GOT3 (cell line): ENCODE data around the gene CTLA4.

Experiments
- DNase-seq: peaks from one replicate; lab custom pipeline; 2025; ENCODE audit warnings: mixed read lengths; lab: John Stamatoyannopoulos, UW

CTLA4 gene

DNA sequence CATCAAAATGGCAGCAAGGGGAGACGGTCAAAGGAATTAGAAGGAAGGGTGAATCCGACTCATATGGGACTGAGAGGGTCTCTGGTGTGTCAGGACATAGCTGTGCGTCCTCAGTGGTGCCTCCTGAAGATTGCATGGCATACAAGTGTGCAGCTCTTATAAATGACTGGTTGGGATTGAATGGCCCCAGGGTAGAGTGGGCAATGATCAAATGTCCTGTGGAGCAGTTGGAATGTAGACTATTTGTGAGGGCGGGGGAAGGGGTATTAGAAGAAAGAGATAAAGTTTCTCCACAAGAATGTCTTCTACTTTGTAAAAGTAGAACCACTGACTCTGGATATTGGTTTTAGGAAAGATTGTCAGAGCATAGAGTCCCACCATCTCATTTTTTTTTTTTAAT is 24.6 kb downstream of the CTLA4 start:
- DNase-seq: no peak

GRCh38 chr2:203893401-203893800 is 25.8 kb downstream of the CTLA4 start:
- no peak for DNase-seq

DNA sequence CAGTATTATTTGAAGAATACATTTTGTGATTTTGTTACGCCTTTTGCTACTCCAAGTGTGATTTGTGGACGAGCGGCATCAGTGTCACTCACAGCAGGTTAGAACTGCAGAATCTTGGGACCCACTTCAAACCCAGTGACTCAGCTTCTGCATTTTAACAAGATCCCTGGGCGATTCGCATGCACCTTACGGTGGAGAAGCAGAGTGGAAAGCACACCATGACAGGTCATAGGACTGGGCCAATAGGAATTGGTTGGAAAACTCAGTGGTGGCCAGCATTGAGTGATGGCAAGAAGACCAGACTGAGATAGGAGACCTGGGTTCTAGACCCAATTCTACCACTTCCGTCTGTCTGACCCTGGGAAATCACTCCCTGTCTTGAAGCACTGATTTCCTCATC is 26.3 kb downstream of the CTLA4 start:
- DNase-seq: no peak

GRCh38 chr2:203894262-203894661 is 26.7 kb downstream of the CTLA4 start:
- DNase-seq: no peak

GRCh38 chr2:203897544-203897943 is 30.0 kb downstream of the CTLA4 start:
- DNase-seq: no peak

DNA sequence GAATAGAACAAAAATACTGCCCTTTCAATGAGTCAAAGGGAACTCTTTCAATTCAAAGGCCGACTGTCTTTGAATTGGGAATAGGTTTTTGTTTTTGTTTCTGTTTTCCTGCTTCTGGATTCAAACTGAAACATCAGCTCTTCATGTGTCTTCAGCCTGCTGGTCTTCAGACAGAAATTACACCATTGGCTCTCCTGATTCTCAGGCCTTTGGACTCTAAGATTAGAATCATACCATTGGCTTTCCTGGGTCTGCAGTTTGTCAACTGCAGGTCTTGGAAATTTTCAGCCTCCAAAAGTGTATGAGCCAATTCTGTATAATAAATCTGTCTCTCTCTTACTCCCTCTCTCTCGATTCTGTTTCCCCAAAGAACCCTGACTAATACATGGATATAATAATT is 31.1 kb downstream of the CTLA4 start:
- no peak for DNase-seq

- DNase-seq: no peak
These were observed 32.7 kb downstream of the CTLA4 start for GRCh38 chr2:203900253-203900652.

GRCh38 chr2:203904022-203904421 is 36.5 kb downstream of the CTLA4 start:
- DNase-seq: no peak

DNA sequence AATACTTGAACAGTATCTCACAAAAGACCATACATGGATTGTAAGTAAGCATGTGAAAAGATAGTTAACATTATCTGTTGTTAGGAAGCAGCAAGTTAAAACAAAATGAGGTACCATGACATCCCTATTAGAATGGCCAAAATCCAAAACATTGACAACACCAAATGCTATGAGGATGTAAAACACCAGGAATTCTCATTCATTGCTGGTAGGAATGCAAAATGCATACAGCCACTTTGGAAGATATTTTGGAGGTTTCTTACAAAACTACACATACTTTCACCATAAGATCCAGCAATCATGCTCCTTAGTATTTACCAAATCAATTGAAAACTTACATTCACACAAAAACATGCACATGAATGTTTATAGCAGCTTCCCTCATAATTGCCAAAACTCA is 38.1 kb downstream of the CTLA4 start:
- DNase-seq: no peak

DNA sequence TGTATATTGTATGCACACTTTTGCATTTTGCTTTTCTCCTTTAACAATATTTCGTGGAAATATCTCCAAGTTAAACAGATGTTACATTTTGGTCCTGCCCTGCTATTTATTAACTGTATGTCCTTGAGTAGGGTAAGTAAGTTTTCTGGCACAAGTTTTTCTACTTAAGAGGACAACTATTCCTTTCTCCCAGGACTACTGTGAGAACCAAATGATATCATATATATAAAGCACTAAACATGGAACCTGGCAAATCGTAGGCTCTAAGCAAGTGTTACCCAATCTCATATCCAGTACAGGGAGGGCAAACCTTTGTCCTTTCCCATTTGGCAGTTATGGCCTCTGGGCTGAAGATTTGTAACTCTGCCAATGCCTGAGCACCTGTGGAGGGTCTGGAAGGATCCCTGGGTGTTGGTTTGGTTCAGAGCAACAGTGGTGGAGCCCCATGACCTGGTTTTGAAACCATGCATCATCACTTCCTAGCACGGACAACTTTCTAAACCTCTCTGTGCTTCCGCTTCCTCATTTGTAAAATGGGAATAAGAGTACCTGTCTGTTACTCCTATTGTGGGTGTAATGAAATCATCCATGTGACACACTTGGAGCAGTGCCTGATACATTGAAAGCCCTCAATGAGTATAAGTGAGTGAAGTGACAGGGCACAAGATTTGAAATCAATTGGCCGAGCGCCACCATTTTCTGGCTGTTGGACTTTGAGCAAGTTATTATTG is 40.7 kb downstream of the CTLA4 start:
- DNase-seq: no peak

- DNase-seq: no peak
These were observed 41.2 kb downstream of the CTLA4 start for GRCh38 chr2:203908797-203909185.

- no peak for DNase-seq
These were observed 41.8 kb downstream of the CTLA4 start for GRCh38 chr2:203909261-203909967.

DNA sequence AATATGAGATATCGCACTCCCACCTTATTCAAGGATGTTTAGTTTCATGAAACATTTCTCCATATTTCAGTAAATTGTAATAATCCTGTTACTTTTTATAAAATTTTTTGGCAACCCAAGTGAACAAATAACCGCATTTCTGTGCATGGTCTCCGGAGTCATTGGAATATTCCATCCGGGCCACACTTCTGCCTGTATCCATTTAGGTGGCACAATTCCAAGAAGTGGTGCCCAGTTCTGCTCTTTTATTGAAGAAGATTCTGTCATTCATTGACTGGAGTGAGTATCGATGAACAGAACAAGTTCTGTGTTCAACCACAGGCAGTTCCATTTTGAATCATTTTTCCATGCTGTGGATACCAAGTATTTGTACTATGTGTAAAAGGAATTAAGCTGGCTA is 42.4 kb downstream of the CTLA4 start:
- DNase-seq: no peak

- no peak for DNase-seq
These were observed 46.4 kb downstream of the CTLA4 start for GRCh38 chr2:203913947-203914346.

- DNase-seq: no peak
These were observed 47.1 kb downstream of the CTLA4 start for GRCh38 chr2:203914546-203915182.

DNA sequence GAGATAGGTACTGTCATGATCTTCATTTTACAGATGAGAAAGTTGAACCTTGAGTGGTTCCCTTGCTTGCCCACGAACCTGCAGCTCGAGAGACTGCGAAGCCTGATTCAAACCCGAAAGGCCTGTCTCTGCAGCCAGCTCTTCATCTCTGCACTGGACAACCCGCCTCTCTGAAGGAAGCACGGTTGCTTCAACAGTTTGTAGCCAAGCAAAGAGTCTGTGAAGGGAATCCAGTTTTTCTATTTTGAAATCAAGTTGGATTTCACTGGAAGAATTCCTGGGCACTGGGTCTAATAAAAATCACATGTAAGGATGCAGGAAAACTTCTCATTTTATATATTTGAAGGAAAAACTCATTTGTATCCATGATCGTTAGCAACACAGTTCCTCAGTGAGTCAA is 47.7 kb downstream of the CTLA4 start:
- DNase-seq: no peak

DNA sequence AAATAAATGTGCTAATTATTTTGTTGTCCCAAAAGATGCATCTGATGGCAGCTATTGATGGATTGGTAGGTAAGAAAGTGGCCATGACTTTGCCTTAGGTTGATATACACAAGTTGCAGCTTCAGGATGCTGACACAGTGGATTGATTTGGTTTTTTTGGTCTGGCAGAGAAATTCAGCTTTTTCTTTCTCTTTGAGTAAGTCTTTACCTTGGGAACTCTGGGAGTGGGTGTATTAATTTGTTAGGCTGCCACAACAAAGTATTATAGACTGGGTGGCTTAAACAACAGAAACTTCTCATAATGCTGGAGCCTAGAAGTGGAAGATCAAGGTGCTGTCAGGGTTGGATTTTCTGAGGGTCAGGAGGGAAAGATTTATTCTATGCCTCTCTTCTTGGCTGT is 49.2 kb downstream of the CTLA4 start:
- DNase-seq: no peak

GRCh38 chr2:203918264-203918663 is 50.7 kb downstream of the CTLA4 start:
- no peak for DNase-seq

GRCh38 chr2:203918839-203919238 is 51.3 kb downstream of the CTLA4 start:
- DNase-seq: no peak
